ENCODE results near the gene KHDC1.
"Not testable (repeated sequence)": the region's sequence is repeated elsewhere in the genome, so short reads cannot be mapped to it uniquely, and the experiment has no call there.

DNA sequence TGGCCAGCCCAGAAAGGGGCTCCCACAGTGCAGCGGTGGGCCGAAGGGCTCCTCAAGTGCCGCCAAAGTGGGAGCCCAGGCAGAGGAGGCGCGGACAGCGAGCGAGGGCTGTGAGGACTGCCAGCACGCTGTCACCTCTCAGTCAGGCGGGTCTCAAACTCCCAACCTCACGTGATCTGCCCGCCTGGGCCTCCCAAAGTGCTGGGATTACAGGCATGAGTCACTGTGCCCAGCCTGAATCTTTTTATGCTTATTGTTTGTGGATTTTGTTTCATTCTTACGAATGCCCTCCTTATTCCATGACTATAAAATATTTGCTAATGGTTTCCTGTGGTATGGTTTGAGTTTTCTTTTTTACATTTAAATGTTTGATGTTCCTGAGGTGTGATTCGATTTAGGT, 6.3 kb upstream of the KHDC1 start:
- TF ChIP-seq, protein P1, sequence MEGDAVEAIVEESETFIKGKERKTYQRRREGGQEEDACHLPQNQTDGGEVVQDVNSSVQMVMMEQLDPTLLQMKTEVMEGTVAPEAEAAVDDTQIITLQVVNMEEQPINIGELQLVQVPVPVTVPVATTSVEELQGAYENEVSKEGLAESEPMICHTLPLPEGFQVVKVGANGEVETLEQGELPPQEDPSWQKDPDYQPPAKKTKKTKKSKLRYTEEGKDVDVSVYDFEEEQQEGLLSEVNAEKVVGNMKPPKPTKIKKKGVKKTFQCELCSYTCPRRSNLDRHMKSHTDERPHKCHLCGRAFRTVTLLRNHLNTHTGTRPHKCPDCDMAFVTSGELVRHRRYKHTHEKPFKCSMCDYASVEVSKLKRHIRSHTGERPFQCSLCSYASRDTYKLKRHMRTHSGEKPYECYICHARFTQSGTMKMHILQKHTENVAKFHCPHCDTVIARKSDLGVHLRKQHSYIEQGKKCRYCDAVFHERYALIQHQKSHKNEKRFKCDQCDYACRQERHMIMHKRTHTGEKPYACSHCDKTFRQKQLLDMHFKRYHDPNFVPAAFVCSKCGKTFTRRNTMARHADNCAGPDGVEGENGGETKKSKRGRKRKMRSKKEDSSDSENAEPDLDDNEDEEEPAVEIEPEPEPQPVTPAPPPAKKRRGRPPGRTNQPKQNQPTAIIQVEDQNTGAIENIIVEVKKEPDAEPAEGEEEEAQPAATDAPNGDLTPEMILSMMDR (IDR thresholded peaks at IDR 0.05): not testable (repeated sequence)
- TF ChIP-seq EP300 (IDR thresholded peaks at IDR 0.05): not testable (repeated sequence)
